ENCODE measurements around the gene KREMEN1.

The KREMEN1 gene

DNA sequence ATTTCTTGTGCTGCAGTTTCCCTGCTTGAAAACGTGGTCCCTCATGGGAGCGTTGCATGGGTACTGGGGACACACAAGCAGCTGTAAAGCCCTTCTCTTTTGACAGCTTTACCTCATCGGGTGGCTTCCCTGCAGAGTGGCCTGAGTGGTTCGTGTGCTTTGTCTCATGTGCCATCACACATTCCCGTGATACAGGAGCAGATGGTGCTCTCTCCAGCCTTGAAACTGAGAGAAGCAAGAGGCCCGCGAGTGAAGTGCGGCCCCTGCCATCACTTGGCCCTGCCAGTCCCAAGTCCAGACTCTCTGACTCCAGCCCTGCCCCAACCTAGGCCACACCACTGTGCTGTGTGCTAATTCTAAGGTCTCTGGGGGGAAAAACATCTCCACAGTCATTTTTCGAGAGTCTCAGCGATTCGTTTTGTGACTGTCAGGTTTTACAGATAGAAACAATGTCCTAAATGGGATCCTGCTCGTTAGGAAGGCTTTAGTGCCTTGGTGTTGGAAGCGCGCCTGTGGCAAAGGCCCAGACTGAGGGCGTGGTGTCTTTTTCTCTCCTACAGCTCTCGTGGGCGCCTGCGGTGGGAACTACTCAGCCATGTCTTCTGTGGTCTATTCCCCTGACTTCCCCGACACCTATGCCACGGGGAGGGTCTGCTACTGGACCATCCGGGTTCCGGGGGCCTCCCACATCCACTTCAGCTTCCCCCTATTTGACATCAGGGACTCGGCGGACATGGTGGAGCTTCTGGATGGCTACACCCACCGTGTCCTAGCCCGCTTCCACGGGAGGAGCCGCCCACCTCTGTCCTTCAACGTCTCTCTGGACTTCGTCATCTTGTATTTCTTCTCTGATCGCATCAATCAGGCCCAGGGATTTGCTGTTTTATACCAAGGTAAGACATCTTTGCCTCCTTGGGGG is 64.2 kb downstream of the KREMEN1 start:
- DNase-seq = no peak

DNA sequence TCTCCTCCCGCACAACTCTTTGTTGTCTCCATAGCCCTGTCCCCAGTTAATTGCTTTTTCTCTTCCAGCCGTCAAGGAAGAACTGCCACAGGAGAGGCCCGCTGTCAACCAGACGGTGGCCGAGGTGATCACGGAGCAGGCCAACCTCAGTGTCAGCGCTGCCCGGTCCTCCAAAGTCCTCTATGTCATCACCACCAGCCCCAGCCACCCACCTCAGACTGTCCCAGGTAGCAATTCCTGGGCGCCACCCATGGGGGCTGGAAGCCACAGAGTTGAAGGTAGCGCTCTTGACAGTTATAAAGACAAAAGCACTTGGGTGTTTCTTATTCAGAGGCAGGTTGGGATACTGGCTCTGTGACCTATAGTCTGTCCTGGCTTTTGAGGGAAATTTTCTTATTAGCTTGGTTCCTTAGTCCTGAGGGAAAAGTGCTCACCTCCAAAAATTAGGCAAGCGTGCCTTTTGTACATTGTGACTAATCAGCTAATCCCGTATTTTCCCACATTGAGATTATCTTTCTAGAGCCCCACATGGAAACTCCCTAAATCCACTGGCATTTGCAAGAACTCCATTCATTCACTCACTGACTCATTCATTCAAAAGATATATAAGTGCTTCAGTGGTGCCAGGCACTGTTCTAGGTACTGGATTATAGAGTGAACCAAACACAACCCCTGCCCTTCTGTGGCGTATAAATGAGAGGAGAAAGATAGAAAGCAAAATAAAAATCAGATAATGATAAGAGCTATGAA is 65.9 kb downstream of the KREMEN1 start:
- DNase-seq = no peak

- DNase-seq = no peak
Measured at GRCh38 chr22:29139965-29140782, 67.3 kb downstream of the KREMEN1 start.

- no peak for DNase-seq
Measured at GRCh38 chr22:29141078-29141688, 68.3 kb downstream of the KREMEN1 start.

DNA sequence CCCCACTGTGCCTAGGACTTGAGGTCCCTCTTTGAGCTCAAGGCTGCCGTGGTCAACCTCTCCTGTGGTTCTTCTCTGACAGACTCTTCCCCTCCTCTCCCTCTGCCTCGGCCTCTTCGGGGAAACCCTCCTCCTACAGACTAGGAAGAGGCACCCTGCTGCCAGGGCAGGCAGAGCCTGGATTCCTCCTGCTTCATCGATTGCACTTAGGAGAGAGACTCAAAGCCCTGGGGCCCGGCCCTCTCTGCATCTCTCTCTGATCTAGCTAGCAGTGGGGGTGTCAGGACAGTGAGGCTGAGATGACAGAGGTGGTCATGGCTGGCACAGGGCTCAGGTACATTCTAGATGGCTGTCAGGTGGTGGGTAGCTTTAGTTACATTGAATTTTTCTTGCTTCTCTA is 69.3 kb downstream of the KREMEN1 start:
- no peak for DNase-seq

DNA sequence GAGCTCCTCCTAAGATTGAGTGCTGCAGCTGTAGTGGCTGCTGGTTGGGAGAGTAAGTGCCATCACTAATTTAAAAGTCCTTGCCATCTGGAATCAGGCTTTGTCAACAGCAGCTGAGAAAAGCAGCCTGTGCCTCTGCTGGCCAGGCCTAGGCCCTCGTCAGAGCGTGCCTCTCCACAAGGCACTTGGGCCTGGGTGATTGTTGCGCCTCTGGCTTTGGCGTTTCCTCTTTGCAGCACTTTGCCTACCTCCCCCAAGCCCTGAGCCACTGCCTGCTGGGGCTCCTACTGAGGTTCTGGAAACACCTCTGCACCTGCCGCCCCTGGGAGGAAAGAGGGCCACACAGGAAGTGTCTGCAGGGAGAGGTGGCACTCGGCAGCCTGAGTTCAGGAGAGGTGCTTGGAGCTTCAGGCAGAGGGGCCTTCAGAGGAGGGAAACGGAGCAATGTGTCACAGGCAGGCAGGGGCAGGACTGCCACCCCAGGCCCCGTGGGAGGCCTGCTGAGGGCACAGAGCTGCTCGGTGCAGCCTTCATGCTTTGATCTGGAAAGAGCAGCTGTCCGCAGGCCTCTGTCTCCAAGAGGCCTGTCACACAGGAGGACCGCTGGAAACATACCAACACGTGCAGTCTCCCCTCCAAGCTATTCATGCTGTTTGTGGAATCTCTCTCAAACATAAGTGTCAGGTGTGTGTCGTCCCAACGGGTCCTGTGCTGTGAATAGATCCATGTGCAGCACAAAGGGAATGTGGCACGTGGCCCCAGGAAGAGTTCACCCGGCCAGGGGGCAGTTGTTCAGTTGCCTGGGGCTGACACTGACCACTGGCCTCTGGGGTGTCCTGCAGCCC is 71.3 kb downstream of the KREMEN1 start:
- DNase-seq = no peak

GRCh38 chr22:29144786-29145160 is 71.9 kb downstream of the KREMEN1 start:
- DNase-seq = no peak

GRCh38 chr22:29145321-29146072 is 72.7 kb downstream of the KREMEN1 start:
- no peak for DNase-seq

DNA sequence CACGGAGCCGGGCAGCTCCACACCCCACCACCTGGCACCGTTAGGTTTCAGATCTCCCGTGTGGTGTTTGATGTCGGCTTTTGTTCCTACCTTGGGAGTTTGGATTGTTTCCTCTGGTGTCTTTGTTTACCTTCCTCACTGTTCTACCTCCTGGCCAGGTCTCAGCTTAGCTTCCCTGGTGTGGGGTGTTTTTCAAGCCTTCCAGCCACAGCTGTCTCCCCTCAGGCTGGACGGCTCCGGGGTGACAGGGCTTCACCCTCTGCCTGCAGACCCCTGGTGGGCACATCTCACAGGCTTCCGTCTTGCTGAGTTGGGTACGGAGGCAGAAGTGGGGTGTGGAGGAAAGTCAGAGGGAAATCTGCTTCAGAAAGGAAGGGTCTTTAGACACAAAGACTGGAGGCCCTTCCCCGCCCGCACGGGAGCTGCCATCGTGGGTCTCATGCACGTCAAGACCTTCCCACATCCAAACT is 73.3 kb downstream of the KREMEN1 start:
- no peak for DNase-seq

DNA sequence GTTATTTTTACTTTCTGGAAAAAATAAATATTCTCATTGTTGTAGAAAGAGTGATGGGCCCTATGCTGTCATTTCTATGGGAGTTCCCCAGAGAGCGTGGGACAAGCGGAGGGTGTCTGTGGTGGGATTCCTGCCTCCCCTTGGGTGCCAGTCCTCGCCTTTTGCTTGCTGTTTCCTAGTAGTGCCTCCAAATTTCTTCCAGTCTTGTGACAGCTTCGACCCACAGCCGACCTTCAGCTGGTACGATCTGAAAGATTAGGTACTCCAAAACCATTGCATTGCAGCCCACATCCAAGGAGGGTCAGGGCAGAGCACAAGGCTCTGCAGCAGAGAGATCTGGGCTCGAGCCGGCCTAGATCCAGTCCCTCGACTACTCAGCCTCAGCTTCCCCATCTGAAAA is 73.9 kb downstream of the KREMEN1 start:
- no peak for DNase-seq

DNA sequence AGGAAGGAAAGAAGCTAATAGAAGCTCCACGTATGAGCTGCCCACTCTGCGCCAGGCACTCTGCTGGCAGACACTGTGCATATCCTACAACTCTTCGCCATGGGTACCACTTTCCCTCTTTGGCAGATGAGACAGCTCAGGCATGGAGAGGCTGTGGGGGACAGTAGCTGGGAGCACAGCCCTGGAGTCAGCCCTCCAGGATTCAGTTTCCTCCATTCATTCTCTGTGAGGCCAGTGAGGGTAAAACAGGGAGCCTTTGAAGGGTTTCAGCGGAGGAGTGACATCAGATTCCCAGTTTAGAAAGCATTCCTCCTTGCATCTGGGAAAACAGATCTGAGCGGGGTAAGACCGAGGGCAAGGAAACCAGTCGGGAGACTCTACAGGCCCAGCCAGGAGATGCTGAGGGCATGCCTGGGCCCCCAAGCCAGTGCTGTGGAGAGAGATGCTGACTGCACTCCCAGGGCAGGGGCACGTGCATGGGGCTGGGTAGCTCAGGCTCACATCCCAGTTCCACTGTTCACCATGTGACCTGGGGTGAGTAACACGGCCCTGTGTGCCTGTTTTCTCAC is 74.6 kb downstream of the KREMEN1 start:
- no peak for DNase-seq

DNA sequence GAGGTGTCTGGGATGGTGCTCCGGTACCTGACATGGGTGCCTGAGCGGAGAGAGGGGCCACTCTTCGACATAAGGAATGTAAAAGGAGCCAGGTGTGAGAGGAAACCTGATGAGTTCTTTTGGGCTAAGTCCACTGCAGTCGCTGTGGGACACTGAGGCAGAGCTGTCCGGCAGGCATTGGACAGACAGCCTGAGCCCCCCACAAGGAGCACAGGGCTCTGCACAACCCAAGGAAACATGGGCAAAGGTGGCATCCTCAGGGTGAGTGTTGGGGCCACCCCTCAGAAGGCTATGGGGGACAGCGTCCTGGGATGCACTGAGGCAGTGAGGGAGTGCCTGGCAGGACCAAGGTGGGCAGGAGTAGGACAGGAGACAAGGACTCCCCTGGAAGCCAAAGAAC is 75.2 kb downstream of the KREMEN1 start:
- no peak for DNase-seq

GRCh38 chr22:29148826-29149225 is 76.0 kb downstream of the KREMEN1 start:
- DNase-seq = no peak

DNA sequence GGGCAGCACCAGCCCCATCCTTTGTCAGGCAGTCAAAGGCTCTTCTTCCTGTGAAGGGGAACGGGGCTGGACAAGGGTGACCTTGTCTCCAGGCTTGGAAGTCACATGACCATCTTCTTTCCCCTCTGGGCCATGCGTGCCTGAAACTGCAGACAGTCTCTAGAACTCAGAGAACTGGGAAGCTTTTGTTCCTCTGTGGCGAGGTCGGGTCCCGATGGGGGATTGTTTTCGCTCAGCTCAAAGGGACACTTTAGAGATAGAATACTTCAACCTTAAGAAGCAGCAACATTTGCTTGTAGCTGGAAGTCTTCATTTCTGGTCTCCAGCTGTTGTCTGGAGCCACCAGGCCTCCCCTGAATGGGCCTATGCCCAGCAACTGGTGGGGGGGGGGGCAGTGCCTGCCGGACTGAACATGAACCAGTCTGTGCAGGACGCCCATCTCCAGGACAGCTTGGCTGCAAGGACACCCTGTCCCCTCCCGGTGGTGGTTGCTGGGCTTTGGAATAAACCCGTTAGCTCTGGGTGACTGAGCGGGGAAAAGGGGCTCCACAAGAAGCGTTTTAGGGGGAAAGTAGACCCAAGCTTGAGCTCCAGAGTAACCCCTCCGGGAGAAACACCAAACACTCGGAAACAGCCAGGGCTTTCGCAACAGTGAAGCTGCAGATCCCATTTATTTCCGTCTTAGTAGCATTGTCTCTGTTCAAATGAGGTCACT is 77.2 kb downstream of the KREMEN1 start:
- no peak for DNase-seq

DNA sequence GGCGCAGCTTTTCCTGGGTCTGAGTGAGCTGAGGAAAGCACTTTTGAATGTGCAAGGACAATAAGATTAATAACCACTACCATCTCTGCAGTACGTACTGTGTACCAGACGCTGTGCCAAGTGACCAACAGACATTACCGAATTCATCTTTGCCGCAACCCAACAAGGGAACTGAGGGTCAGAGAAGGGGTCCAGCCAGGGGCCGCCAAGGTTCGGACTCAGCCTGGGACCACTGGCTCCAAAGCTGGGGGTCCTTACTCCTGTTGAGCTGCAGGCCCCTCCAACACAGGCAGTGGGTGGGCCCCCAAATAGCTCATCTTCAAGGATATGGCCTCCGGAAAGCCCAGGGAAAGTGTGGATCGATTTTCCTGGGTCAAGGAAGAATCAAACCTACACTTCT is 77.9 kb downstream of the KREMEN1 start:
- no peak for DNase-seq

DNA sequence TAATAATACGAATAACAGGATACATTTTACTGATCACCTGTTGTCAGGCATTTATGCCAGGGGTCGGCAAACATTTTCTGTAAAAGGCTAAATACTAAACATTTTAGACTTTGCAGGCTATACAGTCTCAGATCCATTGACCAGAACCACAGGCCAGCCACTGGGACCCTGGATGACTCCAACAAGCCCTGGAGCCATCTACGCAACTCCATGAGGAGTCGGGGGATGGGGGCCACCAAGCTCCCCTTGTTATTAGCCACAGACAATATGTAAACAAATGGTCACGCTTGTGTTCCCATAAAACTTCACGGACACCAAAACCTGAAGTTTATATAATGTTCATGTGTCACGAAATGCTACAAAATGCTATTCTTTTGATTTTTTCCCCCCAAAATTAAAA is 78.5 kb downstream of the KREMEN1 start:
- no peak for DNase-seq

DNA sequence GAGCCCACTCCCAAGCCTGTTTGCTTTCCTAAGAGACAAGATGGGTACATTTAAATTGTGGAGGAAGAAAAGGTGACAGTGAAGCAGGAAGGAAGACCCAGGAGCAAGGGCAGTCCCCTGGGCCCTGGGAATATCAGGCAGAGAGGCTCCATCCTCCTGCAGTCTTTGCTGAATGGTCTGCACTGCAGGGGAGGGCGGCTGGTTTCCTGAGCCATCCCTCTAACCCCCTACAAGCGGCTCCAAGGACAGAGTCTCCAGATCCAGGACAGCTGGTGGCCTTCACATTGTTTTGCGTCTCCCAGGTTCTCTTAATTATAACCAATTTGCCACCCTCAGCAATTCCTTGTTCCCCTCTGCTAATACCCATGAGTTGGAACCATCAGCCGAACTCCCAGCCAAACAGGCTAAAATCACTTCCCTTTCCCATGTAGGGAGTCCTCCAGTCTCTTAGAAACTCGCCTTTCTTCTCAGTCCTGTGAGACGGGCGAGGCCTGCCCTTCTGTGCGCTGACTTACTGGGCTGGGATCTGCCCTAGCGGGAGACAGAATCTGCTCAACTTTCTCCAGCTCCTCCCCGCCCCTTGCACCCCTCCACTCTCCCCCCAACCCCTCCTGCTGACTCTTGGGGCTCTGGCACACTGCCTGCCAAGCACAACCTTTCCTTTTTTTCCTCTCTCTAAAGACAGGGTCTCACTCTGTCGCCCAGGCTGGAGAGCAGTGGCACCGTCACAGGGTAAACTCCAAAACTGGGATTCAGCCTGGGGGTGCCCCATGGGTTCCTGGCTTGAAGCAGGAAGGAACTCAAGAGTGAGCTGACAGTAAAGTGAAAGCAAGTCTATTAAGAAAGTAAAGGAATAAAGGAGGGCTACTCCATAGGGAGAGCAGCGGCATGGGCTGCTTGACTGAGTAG is 79.5 kb downstream of the KREMEN1 start:
- DNase-seq = no peak

- no peak for DNase-seq
Measured at GRCh38 chr22:29152954-29153719, 80.3 kb downstream of the KREMEN1 start.

All from CD4-positive, alpha-beta T cell treated with Interleukin-12 subunit alpha and Interleukin-12 subunit beta, for 1 hour (primary cell).